HL-60 (cell line): ENCODE data around the gene COG4.

ENCODE experiments used
- DNase-seq, 2 experiments: peaks; one replicate each; pipeline ENCODE4 v3.0.0-alpha.2; 2010 to 2020; ENCODE audit warnings: low read depth in 1 of 2, low spot score in 1 of 2
- H3K27ac ChIP-seq: fragments of 250-450 bp; sonication (Bioruptor Pico); replicated peaks from 2 replicates; pipeline ENCODE4 v1.5.1; 2020; ENCODE audit warnings: mild to moderate bottlenecking, moderate library complexity
- H3K27me3 ChIP-seq: fragments of 250-450 bp; sonication (Bioruptor Pico); 2 replicates; pipeline ENCODE4 v1.5.1; 2021; ENCODE audit warnings: mild to moderate bottlenecking, moderate library complexity; ENCODE audit not compliant: insufficient read depth, poor library complexity, severe bottlenecking
- H3K4me3 ChIP-seq: replicated peaks from 2 replicates; pipeline ENCODE4 v1.5.1; 2011; ENCODE audit warnings: mild to moderate bottlenecking, control low read depth, low read length; ENCODE audit not compliant: insufficient read depth
- GABPA ChIP-seq: IDR thresholded peaks from 2 replicates; pipeline ENCODE4 v1.6.1; 2012; ENCODE audit warnings: low read depth
- POLR2AphosphoS5 ChIP-seq: IDR thresholded peaks from 2 replicates; pipeline ENCODE4 v1.6.1; 2012; ENCODE audit warnings: low read depth
- SPI1 ChIP-seq: IDR thresholded peaks from 2 replicates; pipeline ENCODE4 v1.6.1; 2012; ENCODE audit warnings: low read depth, mild to moderate bottlenecking, borderline replicate concordance
- TF ChIP-seq, protein P1 (sequence below): IDR thresholded peaks from one replicate; pipeline ENCODE4 v1.5.1; 2011; ENCODE audit warnings: low read length, control low read depth, inconsistent platforms; ENCODE audit not compliant: insufficient read depth
- TF ChIP-seq, protein P2 (sequence below): IDR thresholded peaks from 2 replicates; pipeline ENCODE4 v1.6.1; 2012; ENCODE audit warnings: low read depth; ENCODE audit not compliant: insufficient replicate concordance

Gene COG4

GRCh38 chr16:70480127-70481105 is 42.9 kb downstream of the COG4 start:
- no peak for TF ChIP-seq GABPA
- TF ChIP-seq, protein P1, sequence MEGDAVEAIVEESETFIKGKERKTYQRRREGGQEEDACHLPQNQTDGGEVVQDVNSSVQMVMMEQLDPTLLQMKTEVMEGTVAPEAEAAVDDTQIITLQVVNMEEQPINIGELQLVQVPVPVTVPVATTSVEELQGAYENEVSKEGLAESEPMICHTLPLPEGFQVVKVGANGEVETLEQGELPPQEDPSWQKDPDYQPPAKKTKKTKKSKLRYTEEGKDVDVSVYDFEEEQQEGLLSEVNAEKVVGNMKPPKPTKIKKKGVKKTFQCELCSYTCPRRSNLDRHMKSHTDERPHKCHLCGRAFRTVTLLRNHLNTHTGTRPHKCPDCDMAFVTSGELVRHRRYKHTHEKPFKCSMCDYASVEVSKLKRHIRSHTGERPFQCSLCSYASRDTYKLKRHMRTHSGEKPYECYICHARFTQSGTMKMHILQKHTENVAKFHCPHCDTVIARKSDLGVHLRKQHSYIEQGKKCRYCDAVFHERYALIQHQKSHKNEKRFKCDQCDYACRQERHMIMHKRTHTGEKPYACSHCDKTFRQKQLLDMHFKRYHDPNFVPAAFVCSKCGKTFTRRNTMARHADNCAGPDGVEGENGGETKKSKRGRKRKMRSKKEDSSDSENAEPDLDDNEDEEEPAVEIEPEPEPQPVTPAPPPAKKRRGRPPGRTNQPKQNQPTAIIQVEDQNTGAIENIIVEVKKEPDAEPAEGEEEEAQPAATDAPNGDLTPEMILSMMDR, result no peak
- no peak for TF ChIP-seq SPI1
- no peak; the same call in 1 of the 2 replicates for TF ChIP-seq POLR2AphosphoS5
- Histone ChIP-seq H3K4me3 (no peak overlapping the region), H3K27me3 (no peaks in the 10 kb centered on the region), H3K27ac (no peak overlapping the region)
- no peak for DNase-seq

DNA sequence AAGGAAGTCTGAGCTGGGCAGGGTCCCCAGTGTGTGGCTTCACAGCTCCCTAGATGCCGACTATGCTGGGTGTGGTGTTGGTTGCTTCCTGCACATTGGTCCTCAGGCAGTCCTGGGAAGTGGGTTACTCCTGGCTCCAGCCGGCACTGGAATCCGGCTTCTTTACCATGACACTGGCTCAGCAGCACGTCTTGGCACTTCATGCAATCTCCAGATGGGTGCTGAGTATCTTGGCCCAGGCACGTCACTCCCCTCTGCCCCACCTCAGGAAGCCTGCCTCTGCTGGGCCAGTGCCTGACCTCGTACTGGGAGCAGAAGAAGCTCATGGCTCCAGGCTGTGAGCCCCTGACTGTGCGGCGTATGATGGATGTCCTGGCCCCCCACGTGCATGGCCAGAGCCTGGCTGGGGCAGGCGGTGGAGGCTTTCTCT is 44.4 kb downstream of the COG4 start:
- H3K27me3 ChIP-seq, result no peaks in the 10 kb centered on the region

GRCh38 chr16:70478169-70478568 is 45.2 kb downstream of the COG4 start:
- DNase-seq, result no peak
- no peak overlapping the region for H3K27ac ChIP-seq
- no peak overlapping the region for H3K4me3 ChIP-seq
- H3K27me3 ChIP-seq, result no peaks in the 10 kb centered on the region
- TF ChIP-seq, protein P2, sequence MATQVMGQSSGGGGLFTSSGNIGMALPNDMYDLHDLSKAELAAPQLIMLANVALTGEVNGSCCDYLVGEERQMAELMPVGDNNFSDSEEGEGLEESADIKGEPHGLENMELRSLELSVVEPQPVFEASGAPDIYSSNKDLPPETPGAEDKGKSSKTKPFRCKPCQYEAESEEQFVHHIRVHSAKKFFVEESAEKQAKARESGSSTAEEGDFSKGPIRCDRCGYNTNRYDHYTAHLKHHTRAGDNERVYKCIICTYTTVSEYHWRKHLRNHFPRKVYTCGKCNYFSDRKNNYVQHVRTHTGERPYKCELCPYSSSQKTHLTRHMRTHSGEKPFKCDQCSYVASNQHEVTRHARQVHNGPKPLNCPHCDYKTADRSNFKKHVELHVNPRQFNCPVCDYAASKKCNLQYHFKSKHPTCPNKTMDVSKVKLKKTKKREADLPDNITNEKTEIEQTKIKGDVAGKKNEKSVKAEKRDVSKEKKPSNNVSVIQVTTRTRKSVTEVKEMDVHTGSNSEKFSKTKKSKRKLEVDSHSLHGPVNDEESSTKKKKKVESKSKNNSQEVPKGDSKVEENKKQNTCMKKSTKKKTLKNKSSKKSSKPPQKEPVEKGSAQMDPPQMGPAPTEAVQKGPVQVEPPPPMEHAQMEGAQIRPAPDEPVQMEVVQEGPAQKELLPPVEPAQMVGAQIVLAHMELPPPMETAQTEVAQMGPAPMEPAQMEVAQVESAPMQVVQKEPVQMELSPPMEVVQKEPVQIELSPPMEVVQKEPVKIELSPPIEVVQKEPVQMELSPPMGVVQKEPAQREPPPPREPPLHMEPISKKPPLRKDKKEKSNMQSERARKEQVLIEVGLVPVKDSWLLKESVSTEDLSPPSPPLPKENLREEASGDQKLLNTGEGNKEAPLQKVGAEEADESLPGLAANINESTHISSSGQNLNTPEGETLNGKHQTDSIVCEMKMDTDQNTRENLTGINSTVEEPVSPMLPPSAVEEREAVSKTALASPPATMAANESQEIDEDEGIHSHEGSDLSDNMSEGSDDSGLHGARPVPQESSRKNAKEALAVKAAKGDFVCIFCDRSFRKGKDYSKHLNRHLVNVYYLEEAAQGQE, result no peak
- TF ChIP-seq GABPA (no peak), SPI1 (no peak), POLR2AphosphoS5 (no peak)
- TF ChIP-seq, protein P1, result no peak

More for the DNA sequence above, 44.4 kb downstream of the COG4 start:
- Histone ChIP-seq H3K4me3 (no peak overlapping the region), H3K27ac (no peak overlapping the region)
- TF ChIP-seq, protein P1, result no peak
- no peak for TF ChIP-seq SPI1
- no peak for TF ChIP-seq GABPA
- TF ChIP-seq POLR2AphosphoS5, result no peak
- TF ChIP-seq, protein P2, result no peak
- DNase-seq, result no peak
